ENCODE results near the gene RNASEH1.

DNA sequence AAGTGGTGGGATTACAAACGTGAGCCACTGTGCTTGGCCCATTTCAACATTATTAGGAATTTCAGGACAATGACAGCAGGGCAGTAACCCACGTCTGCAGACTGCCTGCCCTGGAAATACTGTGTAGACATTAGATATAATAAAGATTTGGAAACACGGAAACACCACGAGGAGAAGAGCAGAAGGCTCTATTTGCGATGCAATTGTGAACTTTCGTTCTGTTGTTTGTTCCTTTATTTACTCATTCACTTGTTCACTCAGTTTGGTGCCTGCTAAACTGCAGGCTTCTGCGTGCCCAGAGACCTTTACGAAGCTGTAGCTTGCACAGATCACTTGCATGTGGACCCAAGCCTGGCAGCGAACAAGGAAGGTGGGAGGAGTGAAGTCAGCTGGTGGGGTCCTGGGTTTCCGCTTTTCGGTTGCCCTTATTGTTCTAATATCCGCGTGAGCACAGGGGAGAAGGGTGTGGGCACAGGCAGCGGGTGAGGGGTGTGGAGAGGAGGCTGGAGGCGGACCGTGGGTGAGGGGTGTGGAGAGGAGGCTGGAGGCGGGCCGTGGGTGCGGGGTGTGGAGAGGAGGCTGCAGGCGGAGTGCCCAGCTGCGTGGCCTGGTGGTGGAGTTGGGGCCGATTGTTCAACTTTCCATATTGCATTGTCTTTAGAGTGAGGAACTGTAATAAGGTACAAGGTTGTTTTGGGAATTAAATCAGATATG is 40.2 kb upstream of the RNASEH1 start:
- TF ChIP-seq PLRG1 (conservative IDR thresholded peaks at IDR 0.05) (no peak), MTA3 (CRISPR knock-in tag; IDR thresholded peaks at IDR 0.05) (no peak), FOSL2 (CRISPR knock-in tag; IDR thresholded peaks at IDR 0.05) (no peak), SIN3A (IDR thresholded peaks at IDR 0.05; ENCODE audit: borderline replicate concordance, low read depth, low read length) (no peak), EZH2 (conservative IDR thresholded peaks at IDR 0.05; ENCODE audit: low read depth, low read length) (no peak), ZNF879 (CRISPR knock-in tag; IDR thresholded peaks at IDR 0.05) (no peak), ZNF570 (CRISPR knock-in tag; IDR thresholded peaks at IDR 0.05; ENCODE audit: borderline replicate concordance) (no peak)
- TF ChIP-seq, protein P1, sequence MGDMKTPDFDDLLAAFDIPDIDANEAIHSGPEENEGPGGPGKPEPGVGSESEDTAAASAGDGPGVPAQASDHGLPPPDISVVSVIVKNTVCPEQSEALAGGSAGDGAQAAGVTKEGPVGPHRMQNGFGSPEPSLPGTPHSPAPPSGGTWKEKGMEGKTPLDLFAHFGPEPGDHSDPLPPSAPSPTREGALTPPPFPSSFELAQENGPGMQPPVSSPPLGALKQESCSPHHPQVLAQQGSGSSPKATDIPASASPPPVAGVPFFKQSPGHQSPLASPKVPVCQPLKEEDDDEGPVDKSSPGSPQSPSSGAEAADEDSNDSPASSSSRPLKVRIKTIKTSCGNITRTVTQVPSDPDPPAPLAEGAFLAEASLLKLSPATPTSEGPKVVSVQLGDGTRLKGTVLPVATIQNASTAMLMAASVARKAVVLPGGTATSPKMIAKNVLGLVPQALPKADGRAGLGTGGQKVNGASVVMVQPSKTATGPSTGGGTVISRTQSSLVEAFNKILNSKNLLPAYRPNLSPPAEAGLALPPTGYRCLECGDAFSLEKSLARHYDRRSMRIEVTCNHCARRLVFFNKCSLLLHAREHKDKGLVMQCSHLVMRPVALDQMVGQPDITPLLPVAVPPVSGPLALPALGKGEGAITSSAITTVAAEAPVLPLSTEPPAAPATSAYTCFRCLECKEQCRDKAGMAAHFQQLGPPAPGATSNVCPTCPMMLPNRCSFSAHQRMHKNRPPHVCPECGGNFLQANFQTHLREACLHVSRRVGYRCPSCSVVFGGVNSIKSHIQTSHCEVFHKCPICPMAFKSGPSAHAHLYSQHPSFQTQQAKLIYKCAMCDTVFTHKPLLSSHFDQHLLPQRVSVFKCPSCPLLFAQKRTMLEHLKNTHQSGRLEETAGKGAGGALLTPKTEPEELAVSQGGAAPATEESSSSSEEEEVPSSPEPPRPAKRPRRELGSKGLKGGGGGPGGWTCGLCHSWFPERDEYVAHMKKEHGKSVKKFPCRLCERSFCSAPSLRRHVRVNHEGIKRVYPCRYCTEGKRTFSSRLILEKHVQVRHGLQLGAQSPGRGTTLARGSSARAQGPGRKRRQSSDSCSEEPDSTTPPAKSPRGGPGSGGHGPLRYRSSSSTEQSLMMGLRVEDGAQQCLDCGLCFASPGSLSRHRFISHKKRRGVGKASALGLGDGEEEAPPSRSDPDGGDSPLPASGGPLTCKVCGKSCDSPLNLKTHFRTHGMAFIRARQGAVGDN (CRISPR knock-in tag; IDR thresholded peaks at IDR 0.05), result peak; percentile 59
- TF ChIP-seq, protein P2, sequence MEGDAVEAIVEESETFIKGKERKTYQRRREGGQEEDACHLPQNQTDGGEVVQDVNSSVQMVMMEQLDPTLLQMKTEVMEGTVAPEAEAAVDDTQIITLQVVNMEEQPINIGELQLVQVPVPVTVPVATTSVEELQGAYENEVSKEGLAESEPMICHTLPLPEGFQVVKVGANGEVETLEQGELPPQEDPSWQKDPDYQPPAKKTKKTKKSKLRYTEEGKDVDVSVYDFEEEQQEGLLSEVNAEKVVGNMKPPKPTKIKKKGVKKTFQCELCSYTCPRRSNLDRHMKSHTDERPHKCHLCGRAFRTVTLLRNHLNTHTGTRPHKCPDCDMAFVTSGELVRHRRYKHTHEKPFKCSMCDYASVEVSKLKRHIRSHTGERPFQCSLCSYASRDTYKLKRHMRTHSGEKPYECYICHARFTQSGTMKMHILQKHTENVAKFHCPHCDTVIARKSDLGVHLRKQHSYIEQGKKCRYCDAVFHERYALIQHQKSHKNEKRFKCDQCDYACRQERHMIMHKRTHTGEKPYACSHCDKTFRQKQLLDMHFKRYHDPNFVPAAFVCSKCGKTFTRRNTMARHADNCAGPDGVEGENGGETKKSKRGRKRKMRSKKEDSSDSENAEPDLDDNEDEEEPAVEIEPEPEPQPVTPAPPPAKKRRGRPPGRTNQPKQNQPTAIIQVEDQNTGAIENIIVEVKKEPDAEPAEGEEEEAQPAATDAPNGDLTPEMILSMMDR (CRISPR knock-in tag; IDR thresholded peaks at IDR 0.05), result no peak
- TF ChIP-seq, protein P3, sequence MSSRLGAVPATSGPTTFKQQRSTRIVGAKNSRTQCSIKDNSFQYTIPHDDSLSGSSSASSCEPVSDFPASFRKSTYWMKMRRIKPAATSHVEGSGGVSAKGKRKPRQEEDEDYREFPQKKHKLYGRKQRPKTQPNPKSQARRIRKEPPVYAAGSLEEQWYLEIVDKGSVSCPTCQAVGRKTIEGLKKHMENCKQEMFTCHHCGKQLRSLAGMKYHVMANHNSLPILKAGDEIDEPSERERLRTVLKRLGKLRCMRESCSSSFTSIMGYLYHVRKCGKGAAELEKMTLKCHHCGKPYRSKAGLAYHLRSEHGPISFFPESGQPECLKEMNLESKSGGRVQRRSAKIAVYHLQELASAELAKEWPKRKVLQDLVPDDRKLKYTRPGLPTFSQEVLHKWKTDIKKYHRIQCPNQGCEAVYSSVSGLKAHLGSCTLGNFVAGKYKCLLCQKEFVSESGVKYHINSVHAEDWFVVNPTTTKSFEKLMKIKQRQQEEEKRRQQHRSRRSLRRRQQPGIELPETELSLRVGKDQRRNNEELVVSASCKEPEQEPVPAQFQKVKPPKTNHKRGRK (CRISPR knock-in tag; IDR thresholded peaks at IDR 0.05), result no peak

Data from HepG2 (cell line).